ENCODE measurements around the gene CD81. TPM values are rescaled to one million over a fixed set of nuclear protein-coding genes. Genes with fewer than 3 reads are reported as not detected.

Gene CD81
- total and polyA plus RNA-seq, 10 of the 15 experiments (the other 5 are each of a cell fraction or from before 2014, with no cell fraction given), result 2.0 to 145 (median 57.2) TPM

- H2AFZ ChIP-seq (ENCODE audit: control insufficient read depth, low read depth, low read length), result no peak overlapping the region
- FAIRE-seq (no peak), DNase-seq (ENCODE audit: low read depth, low spot score) (no peak), ATAC-seq (no peak)
- ChIA-PET CTCF (interaction anchor here (0.6 kb wide), 1 partner anchor 442 kb away, joined by 3 read pairs; no protein-coding TSS in a partner anchor), POLR2A (no interaction called here), RAD21 (ENCODE audit: unreplicated experiment) (no interaction called here), SMC1A (ENCODE audit: uncharacterized antibody, unreplicated experiment) (no interaction called here)
- no TSS peak for BruUV-seq (replicated peaks)
- no peaks in the 10 kb centered on the region for H3K36me3 ChIP-seq (ENCODE audit: control insufficient read depth in 2 of 2, insufficient read depth in 2 of 2, low read length in 1 of 2)
- peaks cover 2 to 7% of the 10 kb centered on the region in 2 experiments; a peak in 3 of 4 replicates for H3K27me3 ChIP-seq (replicated peaks in 1 of 2; ENCODE audit: control insufficient read depth in 2 of 2, insufficient read depth in 2 of 2, low read length in 1 of 2)
- 58% methylated on average over 20 of the region's 23 CpGs for WGBS (ENCODE audit: insufficient coverage, insufficient replicate concordance, low lambda C conversion rate, missing lambda C conversion rate)
- in situ Hi-C loops (cut with MboI) (no loop called here), intact Hi-C loops (cut with micrococcal nuclease; ENCODE audit: unreplicated experiment) (loop anchor here (2.0 kb wide), 1 partner anchor 21 kb away; no protein-coding TSS in a partner anchor)
- no peaks in the 10 kb centered on the region for H3K4me1 ChIP-seq (ENCODE audit: control insufficient read depth, insufficient read depth, low read length)
- no peaks in the 10 kb centered on the region for H3K79me2 ChIP-seq (ENCODE audit: control insufficient read depth, insufficient read depth, low read length)
- no peak overlapping the region for H3K4me2 ChIP-seq (ENCODE audit: control insufficient read depth, insufficient read depth)
- no peak for TF ChIP-seq IRF4 (IDR thresholded peaks at IDR 0.05; ENCODE audit: low read depth, low read length)
- TF ChIP-seq MEF2A (IDR thresholded peaks at IDR 0.05; ENCODE audit: insufficient read depth, low read depth, low read length), result no peak
- no peak for TF ChIP-seq ATF7 (IDR thresholded peaks at IDR 0.05; ENCODE audit: low read depth)
- TF ChIP-seq DPF2 (IDR thresholded peaks at IDR 0.05), result no peak
- TF ChIP-seq, protein P1, sequence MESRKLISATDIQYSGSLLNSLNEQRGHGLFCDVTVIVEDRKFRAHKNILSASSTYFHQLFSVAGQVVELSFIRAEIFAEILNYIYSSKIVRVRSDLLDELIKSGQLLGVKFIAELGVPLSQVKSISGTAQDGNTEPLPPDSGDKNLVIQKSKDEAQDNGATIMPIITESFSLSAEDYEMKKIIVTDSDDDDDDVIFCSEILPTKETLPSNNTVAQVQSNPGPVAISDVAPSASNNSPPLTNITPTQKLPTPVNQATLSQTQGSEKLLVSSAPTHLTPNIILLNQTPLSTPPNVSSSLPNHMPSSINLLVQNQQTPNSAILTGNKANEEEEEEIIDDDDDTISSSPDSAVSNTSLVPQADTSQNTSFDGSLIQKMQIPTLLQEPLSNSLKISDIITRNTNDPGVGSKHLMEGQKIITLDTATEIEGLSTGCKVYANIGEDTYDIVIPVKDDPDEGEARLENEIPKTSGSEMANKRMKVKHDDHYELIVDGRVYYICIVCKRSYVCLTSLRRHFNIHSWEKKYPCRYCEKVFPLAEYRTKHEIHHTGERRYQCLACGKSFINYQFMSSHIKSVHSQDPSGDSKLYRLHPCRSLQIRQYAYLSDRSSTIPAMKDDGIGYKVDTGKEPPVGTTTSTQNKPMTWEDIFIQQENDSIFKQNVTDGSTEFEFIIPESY (IDR thresholded peaks at IDR 0.05), result no peak
- no peak for TF ChIP-seq NBN (IDR thresholded peaks at IDR 0.05)
- TF ChIP-seq, protein P2, sequence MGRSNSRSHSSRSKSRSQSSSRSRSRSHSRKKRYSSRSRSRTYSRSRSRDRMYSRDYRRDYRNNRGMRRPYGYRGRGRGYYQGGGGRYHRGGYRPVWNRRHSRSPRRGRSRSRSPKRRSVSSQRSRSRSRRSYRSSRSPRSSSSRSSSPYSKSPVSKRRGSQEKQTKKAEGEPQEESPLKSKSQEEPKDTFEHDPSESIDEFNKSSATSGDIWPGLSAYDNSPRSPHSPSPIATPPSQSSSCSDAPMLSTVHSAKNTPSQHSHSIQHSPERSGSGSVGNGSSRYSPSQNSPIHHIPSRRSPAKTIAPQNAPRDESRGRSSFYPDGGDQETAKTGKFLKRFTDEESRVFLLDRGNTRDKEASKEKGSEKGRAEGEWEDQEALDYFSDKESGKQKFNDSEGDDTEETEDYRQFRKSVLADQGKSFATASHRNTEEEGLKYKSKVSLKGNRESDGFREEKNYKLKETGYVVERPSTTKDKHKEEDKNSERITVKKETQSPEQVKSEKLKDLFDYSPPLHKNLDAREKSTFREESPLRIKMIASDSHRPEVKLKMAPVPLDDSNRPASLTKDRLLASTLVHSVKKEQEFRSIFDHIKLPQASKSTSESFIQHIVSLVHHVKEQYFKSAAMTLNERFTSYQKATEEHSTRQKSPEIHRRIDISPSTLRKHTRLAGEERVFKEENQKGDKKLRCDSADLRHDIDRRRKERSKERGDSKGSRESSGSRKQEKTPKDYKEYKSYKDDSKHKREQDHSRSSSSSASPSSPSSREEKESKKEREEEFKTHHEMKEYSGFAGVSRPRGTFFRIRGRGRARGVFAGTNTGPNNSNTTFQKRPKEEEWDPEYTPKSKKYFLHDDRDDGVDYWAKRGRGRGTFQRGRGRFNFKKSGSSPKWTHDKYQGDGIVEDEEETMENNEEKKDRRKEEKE (IDR thresholded peaks at IDR 0.05), result no peak
- no peak for TF ChIP-seq POU2F2 (IDR thresholded peaks at IDR 0.05; ENCODE audit: borderline replicate concordance, low read depth, low read length)
- TF ChIP-seq ATF3 (IDR thresholded peaks at IDR 0.05; ENCODE audit: borderline replicate concordance, extremely low read depth, low read depth, low read length), result no peak
- no peak for TF ChIP-seq ZNF384 (IDR thresholded peaks at IDR 0.05; ENCODE audit: borderline replicate concordance, low read depth, low read length)
- TF ChIP-seq PAX5 (IDR thresholded peaks at IDR 0.05; ENCODE audit: borderline replicate concordance, low read depth, low read length), result no peak
- H3K9ac ChIP-seq (ENCODE audit: control insufficient read depth, insufficient read depth, low read length), result no peak overlapping the region
- H4K20me1 ChIP-seq (ENCODE audit: control insufficient read depth, insufficient read depth), result no peaks in the 10 kb centered on the region
- no peak overlapping the region for H3K27ac ChIP-seq (ENCODE audit: control insufficient read depth, insufficient read depth)
- H3K9me3 ChIP-seq (replicated peaks; ENCODE audit: control insufficient read depth, insufficient read depth, low read length), result no peaks in the 10 kb centered on the region
- H3K4me3 ChIP-seq, result no peak overlapping the region
These were observed 68.8 kb downstream of the CD81 start for GRCh38 chr11:2445746-2446551.

Data from GM12878 (cell line).